MM.1S (cell line): Measurements from ENCODE around the gene GALNTL6.

Source experiments
- CTCF ChIP-seq: fragments of 300-600 bp; sonication (generic); IDR thresholded peaks from 2 replicates; pipeline ENCODE4 v1.5.1; 2016; ENCODE audit warnings: antibody characterized with exemption, low read length, mixed read lengths
- EZH2 ChIP-seq: fragments of 300-600 bp; sonication (generic); optimal IDR thresholded peaks from 2 replicates; pipeline ENCODE3; 2017; ENCODE audit warnings: low read depth, mild to moderate bottlenecking, antibody characterized with exemption, low read length, mixed read lengths
- EZH2phosphoT487 ChIP-seq: fragments of 300-600 bp; sonication (generic); IDR thresholded peaks from 2 replicates; pipeline ENCODE4 v1.6.1; 2018; ENCODE audit warnings: antibody characterized with exemption, low read length

- TF ChIP-seq EZH2phosphoT487, result no peak
- TF ChIP-seq CTCF, result no peak
- TF ChIP-seq EZH2, result no peak
Observed at GRCh38 chr4:172806841-172807240, 993.6 kb downstream of the GALNTL6 start.
